Endothelial cell of coronary artery (primary cell): ENCODE measurements around the gene LAD1. TPM values are rescaled to one million over a fixed set of nuclear protein-coding genes. Genes with fewer than 3 reads are reported as not detected.

Source experiments
- total RNA-seq: library from RNA; depleted of rRNA; stranded (reverse); fragments of >200 nt; gene quantifications from 2 replicates; pipeline ENCODE4 v1.2.3, GENCODE V29; 2014

Gene LAD1, protein sequence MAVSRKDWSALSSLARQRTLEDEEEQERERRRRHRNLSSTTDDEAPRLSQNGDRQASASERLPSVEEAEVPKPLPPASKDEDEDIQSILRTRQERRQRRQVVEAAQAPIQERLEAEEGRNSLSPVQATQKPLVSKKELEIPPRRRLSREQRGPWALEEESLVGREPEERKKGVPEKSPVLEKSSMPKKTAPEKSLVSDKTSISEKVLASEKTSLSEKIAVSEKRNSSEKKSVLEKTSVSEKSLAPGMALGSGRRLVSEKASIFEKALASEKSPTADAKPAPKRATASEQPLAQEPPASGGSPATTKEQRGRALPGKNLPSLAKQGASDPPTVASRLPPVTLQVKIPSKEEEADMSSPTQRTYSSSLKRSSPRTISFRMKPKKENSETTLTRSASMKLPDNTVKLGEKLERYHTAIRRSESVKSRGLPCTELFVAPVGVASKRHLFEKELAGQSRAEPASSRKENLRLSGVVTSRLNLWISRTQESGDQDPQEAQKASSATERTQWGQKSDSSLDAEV
- not detected in 2 replicates for total RNA-seq

DNA sequence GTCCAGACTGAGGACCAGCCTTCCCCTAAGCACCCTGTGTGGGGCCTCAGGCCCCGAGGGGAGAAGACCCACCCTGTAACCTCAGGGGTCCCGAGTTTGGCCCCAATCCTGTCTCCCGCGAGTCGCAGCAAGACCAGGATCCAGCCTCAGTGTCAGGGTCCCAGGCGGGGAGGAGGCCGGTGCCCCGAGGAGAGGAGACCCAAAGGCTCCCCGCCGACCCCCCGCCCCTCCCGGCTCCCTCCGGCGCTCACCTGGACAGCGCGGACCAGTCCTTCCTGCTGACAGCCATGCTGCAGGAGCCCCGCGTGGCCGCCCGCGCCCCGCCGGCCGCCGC is at the start of gene LAD1:
LAD1 (minus strand) TSS at position 307 of the 334 bp plus-strand sequence; CDS start at position 289, 18 bp downstream.

DNA sequence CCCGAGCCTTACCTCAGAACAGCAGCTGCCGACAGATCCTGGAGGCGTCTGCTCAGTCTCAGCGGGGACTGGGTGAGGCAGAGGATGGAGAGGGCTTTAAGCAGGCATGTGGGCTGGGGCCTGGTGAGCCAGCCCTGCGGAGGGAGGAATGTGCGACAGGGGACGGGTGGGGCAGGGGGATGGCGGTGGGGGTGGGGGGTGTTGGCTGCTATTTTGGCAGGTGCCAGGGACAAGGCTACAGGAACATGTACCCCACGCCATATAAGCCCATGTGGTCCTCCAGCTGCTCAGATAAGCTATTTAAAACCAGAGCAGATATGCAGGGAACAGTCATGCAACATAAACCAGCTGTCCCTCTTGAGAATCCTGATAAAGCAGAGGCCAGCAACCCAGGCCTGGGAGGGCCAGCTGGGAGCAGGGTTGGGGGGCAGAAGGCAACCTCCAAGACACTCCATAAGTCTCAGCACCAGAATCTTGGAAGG is 21.5 kb downstream of the LAD1 start, which contains the start of gene TNNT2:
TNNT2 (minus strand) TSS at position 70 of the 482 bp plus-strand sequence. CDS start 4,426 bp downstream, outside the sequence.

Other genes with a start within 250 kb of the LAD1 start
- gene TMEM9, start 244.8 kb downstream of the LAD1 start, total RNA-seq, result 59.1 and 73.8 TPM in 2 replicates
- gene IGFN1, start 208.5 kb downstream of the LAD1 start, total RNA-seq, result not detected in 2 replicates
- gene PKP1, start 115.8 kb downstream of the LAD1 start, total RNA-seq, result 0.19 TPM in 1 of 2 replicates, not detected in the other
- not detected in 2 replicates for gene TNNT2, start 21.6 kb downstream of the LAD1 start, total RNA-seq
- not detected in 2 replicates for gene TNNI1, start 22.4 kb upstream of the LAD1 start, total RNA-seq
- 50.0 and 55.7 TPM in 2 replicates for gene PHLDA3, start 69.9 kb upstream of the LAD1 start, total RNA-seq
- 990 and 1,113 TPM in 2 replicates for gene CSRP1, start 107.8 kb upstream of the LAD1 start, total RNA-seq
- 18.4 and 51.8 TPM in 2 replicates for gene NAV1, start 139.8 kb upstream of the LAD1 start, total RNA-seq